Psoas muscle (tissue), 8 donors: Measurements from ENCODE around the gene VAC14. TPM values are rescaled to one million over a fixed set of nuclear protein-coding genes. Genes with fewer than 3 reads are reported as not detected.

Experiments
- ATAC-seq, 4 donors: fragments of 200-7000 bp; cut with Tn5 transposase; one replicate each; pipeline ENCODE4 v1.9.1; 2020; ENCODE audit warnings: moderate library complexity in 3 of 4, mild to moderate bottlenecking in 2 of 4
- DNase-seq, 2 donors: peaks; one replicate each; pipeline ENCODE4 v3.0.0-alpha.2; 2020
- H3K27ac ChIP-seq: fragments of 200-600 bp; one replicate; pipeline ENCODE4 v1.8.0; 2022
- H3K27me3 ChIP-seq, 3 donors: fragments of 200-600 bp in 1 of 3; one replicate each; pipeline versions ENCODE4 v1.6.1 to v1.8.0; 2013 to 2022; ENCODE audit warnings: low read length in 2 of 3, mild to moderate bottlenecking in 2 of 3, moderate library complexity in 1 of 3; ENCODE audit not compliant: insufficient read depth in 3 of 3
- H3K36me3 ChIP-seq, 2 donors: fragments of 200-600 bp in 1 of 2; one replicate each; pipeline versions ENCODE4 v1.6.1 to v1.8.0; 2013 to 2022; ENCODE audit warnings: low read depth in 1 of 2, mild to moderate bottlenecking in 1 of 2, moderate library complexity in 1 of 2; ENCODE audit not compliant: insufficient read depth in 1 of 2
- H3K4me1 ChIP-seq: fragments of 200-600 bp; one replicate; pipeline ENCODE4 v1.8.0; 2022
- H3K4me3 ChIP-seq: fragments of 200-600 bp; one replicate; pipeline ENCODE4 v1.8.0; 2022; ENCODE audit warnings: mild to moderate bottlenecking
- H3K9me3 ChIP-seq: fragments of 200-600 bp; one replicate; pipeline ENCODE4 v1.8.0; 2022
- WGBS, 3 donors: extraction: QIAGEN DNeasy Blood & Tissue Kit; methylation state at CpG; one replicate each; pipeline versions ENCODE4 v1.1.6 to v1.1.7; 2013; 5-methylcytosine and 5-hydroxymethylcytosine counted together
- intact Hi-C, 2 donors: fragments of 100-400 bp; cut with DNase I; formaldehyde crosslinking; loops; one replicate each; pipeline versions ENCODE4 v1.11.0 to v1.14.2; 2022
- polyA plus RNA-seq, 3 donors: library from polyadenylated mRNA; stranded (reverse); fragments of 200-250 nt; gene quantifications; one replicate each; pipeline ENCODE4 v1.2.3, GENCODE V29; 2013
- total RNA-seq, 4 donors: library from RNA; stranded (reverse); fragmentation: NEBNext Ultra II Directional in 2 of 4; extraction: Animal tissue kit (Norgen Biotek cat#: 25700) in 2 of 4; gene quantifications; one replicate each; pipeline versions ENCODE4 v1.2.1 to v1.2.4, GENCODE V29; 2021 to 2023
- TF ChIP-seq, protein P1 (sequence below): fragments of 200-600 bp; IDR thresholded peaks from one replicate; pipeline ENCODE4 v1.8.0; 2022; ENCODE audit warnings: antibody characterized with exemption
- donor health status: healthy with polysubstance abuse.
- donor health status: DM: no; HTN: no; CAD: no; lungs with moderate emphysema.
- donor health status: Bipolar disorder and iron deficiency.
- donor health status: healthy.
- donor health status: DM: yes; HTN: yes; CAD: no.
- donor health status: DM: no; HTN: no; CAD: no.
- donor health status: DM: no; HTN: no; CAD: no.
- donor health status: DM: yes; HTN: yes; CAD: no.

Gene VAC14
- total and polyA plus RNA-seq, 7 donors = 19.9 to 24.3 (median 23.0) TPM

DNA sequence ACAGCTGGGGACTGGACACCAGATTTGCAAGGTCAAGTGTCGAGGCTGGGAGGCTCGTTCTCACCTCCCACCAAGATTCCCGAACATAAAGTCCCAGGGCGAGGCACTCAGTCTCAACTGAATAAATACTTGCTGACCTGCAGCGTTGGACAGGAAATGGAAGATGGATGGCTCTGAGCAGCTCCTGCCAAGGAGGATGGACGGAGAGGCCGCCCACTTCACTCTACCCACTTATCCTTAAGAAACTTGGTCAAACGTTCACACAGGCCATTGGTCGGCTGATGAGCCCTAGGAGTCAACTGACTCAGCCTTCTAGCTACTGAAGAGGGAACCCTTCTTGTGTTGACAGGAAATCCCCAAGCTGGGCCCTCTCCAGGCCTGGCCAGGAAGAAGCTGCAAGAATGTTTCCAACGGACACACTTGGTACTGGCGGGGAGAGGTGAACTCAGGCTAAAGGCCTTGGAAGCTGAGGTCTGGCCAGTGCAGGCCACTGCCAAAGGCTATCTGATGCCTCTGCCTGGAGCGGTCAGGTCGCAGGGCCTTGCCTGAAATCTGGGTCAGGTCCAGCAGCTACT, 50.0 kb downstream of the VAC14 start:
- WGBS, 3 donors = 5 to 9% (median 7%) methylated on average over 13 of the region's 13 CpGs
- no peaks in the 10 kb centered on the region for H3K36me3 ChIP-seq
- H3K4me3 ChIP-seq = no peak overlapping the region
- intact Hi-C loops = loop anchor here in 1 of 2 donors (2.0 kb wide), 1 partner anchor 20 kb away; no protein-coding TSS in a partner anchor
- peak overlapping the region; percentile 75 for H3K27ac ChIP-seq
- TF ChIP-seq, protein P1, sequence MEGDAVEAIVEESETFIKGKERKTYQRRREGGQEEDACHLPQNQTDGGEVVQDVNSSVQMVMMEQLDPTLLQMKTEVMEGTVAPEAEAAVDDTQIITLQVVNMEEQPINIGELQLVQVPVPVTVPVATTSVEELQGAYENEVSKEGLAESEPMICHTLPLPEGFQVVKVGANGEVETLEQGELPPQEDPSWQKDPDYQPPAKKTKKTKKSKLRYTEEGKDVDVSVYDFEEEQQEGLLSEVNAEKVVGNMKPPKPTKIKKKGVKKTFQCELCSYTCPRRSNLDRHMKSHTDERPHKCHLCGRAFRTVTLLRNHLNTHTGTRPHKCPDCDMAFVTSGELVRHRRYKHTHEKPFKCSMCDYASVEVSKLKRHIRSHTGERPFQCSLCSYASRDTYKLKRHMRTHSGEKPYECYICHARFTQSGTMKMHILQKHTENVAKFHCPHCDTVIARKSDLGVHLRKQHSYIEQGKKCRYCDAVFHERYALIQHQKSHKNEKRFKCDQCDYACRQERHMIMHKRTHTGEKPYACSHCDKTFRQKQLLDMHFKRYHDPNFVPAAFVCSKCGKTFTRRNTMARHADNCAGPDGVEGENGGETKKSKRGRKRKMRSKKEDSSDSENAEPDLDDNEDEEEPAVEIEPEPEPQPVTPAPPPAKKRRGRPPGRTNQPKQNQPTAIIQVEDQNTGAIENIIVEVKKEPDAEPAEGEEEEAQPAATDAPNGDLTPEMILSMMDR = peak; percentile 15
- H3K9me3 ChIP-seq = no peaks in the 10 kb centered on the region
- DNase-seq = peak; percentile 92 to 96
- H3K27me3 ChIP-seq = no peaks in the 10 kb centered on the region
- ATAC-seq = peak; percentile 71 to 86 (median 83)
- peaks cover 70% of the 10 kb centered on the region for H3K4me1 ChIP-seq

GRCh38 chr16:70749681-70750601, 51.0 kb downstream of the VAC14 start:
- no peaks in the 10 kb centered on the region for H3K27me3 ChIP-seq
- TF ChIP-seq, protein P1 = no peak
- H3K27ac ChIP-seq = peak overlapping the region; percentile 75
- H3K4me1 ChIP-seq = peaks cover 80% of the 10 kb centered on the region
- H3K9me3 ChIP-seq = no peaks in the 10 kb centered on the region
- ATAC-seq (no peak), DNase-seq (no peak)
- no peak overlapping the region for H3K4me3 ChIP-seq
- WGBS, 3 donors = 71 to 88% (median 79%) methylated on average over 16 of the region's 16 CpGs
- intact Hi-C loops = loop anchor here in 1 of 2 donors (2.0 kb wide), 1 partner anchor 21 kb away; no protein-coding TSS in a partner anchor
- no peaks in the 10 kb centered on the region for H3K36me3 ChIP-seq

- H3K27me3 ChIP-seq = no peaks in the 10 kb centered on the region
- 91 to 95% (median 92%) methylated on average over 9 of the region's 9 CpGs for WGBS, 3 donors
- no peaks in the 10 kb centered on the region for H3K9me3 ChIP-seq
- DNase-seq (no peak), ATAC-seq (no peak)
- H3K4me1 ChIP-seq = peaks cover 82% of the 10 kb centered on the region
- H3K4me3 ChIP-seq = no peak overlapping the region
- peak overlapping the region; percentile 75 for H3K27ac ChIP-seq
- TF ChIP-seq, protein P1 = no peak
- intact Hi-C loops = no loop called here
- no peaks in the 10 kb centered on the region for H3K36me3 ChIP-seq
These were observed 51.8 kb downstream of the VAC14 start for GRCh38 chr16:70749006-70749678.

GRCh38 chr16:70747703-70748631, 53.0 kb downstream of the VAC14 start:
- WGBS, 3 donors = 73 to 79% (median 78%) methylated on average over 15 of the region's 15 CpGs
- ATAC-seq (peak in 3 of 4 donors; percentile 21 to 59 (median 41)), DNase-seq (peak in 1 of 2 donors; percentile 44)
- TF ChIP-seq, protein P1 = no peak
- Histone ChIP-seq H3K9me3 (no peaks in the 10 kb centered on the region), H3K27ac (peak overlapping the region; percentile 75), H3K27me3 (no peaks in the 10 kb centered on the region), H3K36me3 (peaks cover 0 to 8% of the 10 kb centered on the region in 2 donors), H3K4me1 (peaks cover 77% of the 10 kb centered on the region), H3K4me3 (no peak overlapping the region)
- intact Hi-C loops = no loop called here
